MM.1S (cell line): Measurements from ENCODE around the gene ZNF282.

Experiments
- DNase-seq: peaks from one replicate; pipeline ENCODE4 v3.0.0-alpha.2; 2015
- H2AFZ ChIP-seq: fragments of 300-600 bp; sonication (generic); 2 replicates; pipeline ENCODE4 v1.6.0; 2016; ENCODE audit warnings: antibody characterized with exemption, low read length
- H3F3A ChIP-seq: fragments of 300-600 bp; sonication (generic); 2 replicates; pipeline ENCODE4 v1.6.1; 2016; ENCODE audit warnings: mild to moderate bottlenecking, antibody characterized with exemption, low read length, moderate library complexity, mixed read lengths; ENCODE audit not compliant: insufficient read depth
- H3K27ac ChIP-seq: fragments of 300-600 bp; sonication (generic); 2 replicates; pipeline ENCODE4 v1.5.1; 2016; ENCODE audit warnings: mild to moderate bottlenecking, low read length
- H3K27me3 ChIP-seq: fragments of 300-600 bp; sonication (generic); replicated peaks from 2 replicates; pipeline ENCODE4 v1.6.0; 2016; ENCODE audit warnings: low read length; ENCODE audit not compliant: insufficient read depth
- H3K36me3 ChIP-seq: fragments of 300-600 bp; sonication (generic); replicated peaks from 2 replicates; pipeline ENCODE4 v1.6.1; 2016; ENCODE audit warnings: mild to moderate bottlenecking, low read length, mixed read lengths; ENCODE audit not compliant: insufficient read depth
- H3K4me1 ChIP-seq: fragments of 300-600 bp; sonication (generic); 2 replicates; pipeline ENCODE4 v1.6.1; 2016; ENCODE audit warnings: low read length, mixed read lengths
- H3K4me2 ChIP-seq: fragments of 300-600 bp; sonication (generic); 2 replicates; pipeline ENCODE4 v1.6.0; 2016; ENCODE audit warnings: low read depth, low read length
- H3K4me3 ChIP-seq: fragments of 300-600 bp; sonication (generic); 2 replicates; pipeline ENCODE4 v1.5.1; 2016; ENCODE audit warnings: low read length, mixed read lengths
- H3K79me2 ChIP-seq: fragments of 300-600 bp; sonication (generic); 2 replicates; pipeline ENCODE4 v1.6.1; 2016; ENCODE audit warnings: mixed run types, low read length, mixed read lengths
- H3K9ac ChIP-seq: fragments of 300-600 bp; sonication (generic); 2 replicates; pipeline ENCODE4 v1.6.1; 2016; ENCODE audit warnings: low read length, mixed read lengths
- H3K9me2 ChIP-seq: fragments of 300-600 bp; sonication (generic); replicated peaks from 2 replicates; pipeline ENCODE4 v1.6.1; 2016; ENCODE audit warnings: mild to moderate bottlenecking, low read length, mixed read lengths; ENCODE audit not compliant: insufficient read depth
- H3K9me3 ChIP-seq: fragments of 300-600 bp; sonication (generic); replicated peaks from 2 replicates; pipeline ENCODE4 v1.6.1; 2016; ENCODE audit warnings: mild to moderate bottlenecking, low read length, mixed read lengths; ENCODE audit not compliant: insufficient read depth
- H4K20me1 ChIP-seq: fragments of 300-600 bp; sonication (generic); 2 replicates; pipeline ENCODE4 v1.6.1; 2016; ENCODE audit warnings: mild to moderate bottlenecking, low read length, moderate library complexity, mixed read lengths; ENCODE audit not compliant: insufficient read depth
- EZH2 ChIP-seq: fragments of 300-600 bp; sonication (generic); optimal IDR thresholded peaks from 2 replicates; pipeline ENCODE3; 2017; ENCODE audit warnings: low read depth, mild to moderate bottlenecking, antibody characterized with exemption, low read length, mixed read lengths
- EZH2phosphoT487 ChIP-seq: fragments of 300-600 bp; sonication (generic); IDR thresholded peaks from 2 replicates; pipeline ENCODE4 v1.6.1; 2018; ENCODE audit warnings: antibody characterized with exemption, low read length
- TF ChIP-seq, protein P1 (sequence below): fragments of 300-600 bp; sonication (generic); IDR thresholded peaks from 2 replicates; pipeline ENCODE4 v1.5.1; 2016; ENCODE audit warnings: antibody characterized with exemption, low read length, mixed read lengths

Gene ZNF282

DNA sequence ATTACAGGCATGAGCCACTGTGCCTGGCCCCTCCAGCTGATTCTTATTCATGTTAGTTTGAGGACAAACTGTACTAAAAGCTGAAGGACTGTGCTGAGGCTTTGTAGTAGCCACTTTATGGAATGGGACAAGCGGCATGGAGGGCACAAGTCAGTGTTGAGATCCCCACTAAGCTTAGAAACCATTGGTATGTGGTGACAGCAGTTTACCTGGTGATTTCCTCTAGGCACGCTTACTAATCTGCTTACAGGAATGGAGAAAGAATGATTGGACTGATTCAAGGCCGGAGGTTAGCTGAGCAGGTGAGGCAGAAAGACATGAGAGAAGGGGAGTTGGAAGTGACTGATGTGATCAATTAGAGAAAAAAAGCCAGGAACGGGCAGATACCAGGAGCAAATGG, 44.4 kb upstream of the ZNF282 start:
- Histone ChIP-seq H3K36me3 (no peaks in the 10 kb centered on the region; the same call in 1 of the 2 replicates), H3K9ac (no peak overlapping the region), H3K9me2 (no peaks in the 10 kb centered on the region), H3K4me3 (no peak overlapping the region), H4K20me1 (no peaks in the 10 kb centered on the region), H3K4me2 (no peak overlapping the region), H3K27me3 (no peaks in the 10 kb centered on the region), H3F3A (peaks cover 18% of the 10 kb centered on the region), H2AFZ (no peak overlapping the region), H3K79me2 (peaks cover 75% of the 10 kb centered on the region), H3K9me3 (no peaks in the 10 kb centered on the region), H3K4me1 (no peaks in the 10 kb centered on the region), H3K27ac (no peak overlapping the region)
- TF ChIP-seq EZH2phosphoT487 (no peak), EZH2 (no peak)
- TF ChIP-seq, protein P1, sequence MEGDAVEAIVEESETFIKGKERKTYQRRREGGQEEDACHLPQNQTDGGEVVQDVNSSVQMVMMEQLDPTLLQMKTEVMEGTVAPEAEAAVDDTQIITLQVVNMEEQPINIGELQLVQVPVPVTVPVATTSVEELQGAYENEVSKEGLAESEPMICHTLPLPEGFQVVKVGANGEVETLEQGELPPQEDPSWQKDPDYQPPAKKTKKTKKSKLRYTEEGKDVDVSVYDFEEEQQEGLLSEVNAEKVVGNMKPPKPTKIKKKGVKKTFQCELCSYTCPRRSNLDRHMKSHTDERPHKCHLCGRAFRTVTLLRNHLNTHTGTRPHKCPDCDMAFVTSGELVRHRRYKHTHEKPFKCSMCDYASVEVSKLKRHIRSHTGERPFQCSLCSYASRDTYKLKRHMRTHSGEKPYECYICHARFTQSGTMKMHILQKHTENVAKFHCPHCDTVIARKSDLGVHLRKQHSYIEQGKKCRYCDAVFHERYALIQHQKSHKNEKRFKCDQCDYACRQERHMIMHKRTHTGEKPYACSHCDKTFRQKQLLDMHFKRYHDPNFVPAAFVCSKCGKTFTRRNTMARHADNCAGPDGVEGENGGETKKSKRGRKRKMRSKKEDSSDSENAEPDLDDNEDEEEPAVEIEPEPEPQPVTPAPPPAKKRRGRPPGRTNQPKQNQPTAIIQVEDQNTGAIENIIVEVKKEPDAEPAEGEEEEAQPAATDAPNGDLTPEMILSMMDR: no peak
- DNase-seq: no peak

DNA sequence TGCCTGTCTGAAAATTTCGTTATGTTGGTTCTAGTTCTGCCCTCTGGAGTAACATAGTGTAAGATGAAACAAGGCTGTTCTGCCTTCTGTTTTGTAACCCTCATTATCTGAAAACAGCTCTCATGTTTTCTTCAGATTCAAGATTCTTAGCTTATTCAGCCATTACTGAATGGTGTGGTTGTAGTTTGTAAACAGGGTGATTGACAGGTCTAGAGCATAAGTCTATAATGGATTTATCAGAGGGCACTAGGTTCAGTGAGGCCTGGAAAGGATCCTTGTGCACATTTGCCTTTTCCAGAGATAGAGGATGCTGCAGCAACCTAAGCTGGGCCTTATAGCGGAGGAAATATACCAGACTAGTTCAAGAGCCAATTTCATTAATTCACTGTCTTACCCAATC, 42.0 kb upstream of the ZNF282 start:
- H3K9me3 ChIP-seq: no peaks in the 10 kb centered on the region
- H3K27ac ChIP-seq: no peak overlapping the region
- H3K9ac ChIP-seq: no peak overlapping the region
- H3K4me2 ChIP-seq: no peak overlapping the region
- no peaks in the 10 kb centered on the region for H4K20me1 ChIP-seq
- no peaks in the 10 kb centered on the region for H3K27me3 ChIP-seq
- peaks cover 77% of the 10 kb centered on the region for H3K79me2 ChIP-seq
- H3K9me2 ChIP-seq: no peaks in the 10 kb centered on the region
- DNase-seq: no peak
- no peak for TF ChIP-seq EZH2phosphoT487
- TF ChIP-seq EZH2: no peak
- TF ChIP-seq, protein P1: no peak
- H3F3A ChIP-seq: no peaks in the 10 kb centered on the region
- no peak overlapping the region for H3K4me3 ChIP-seq
- H3K36me3 ChIP-seq: no peaks in the 10 kb centered on the region; the same call in 1 of the 2 replicates
- no peaks in the 10 kb centered on the region for H3K4me1 ChIP-seq
- H2AFZ ChIP-seq: no peak overlapping the region

DNA sequence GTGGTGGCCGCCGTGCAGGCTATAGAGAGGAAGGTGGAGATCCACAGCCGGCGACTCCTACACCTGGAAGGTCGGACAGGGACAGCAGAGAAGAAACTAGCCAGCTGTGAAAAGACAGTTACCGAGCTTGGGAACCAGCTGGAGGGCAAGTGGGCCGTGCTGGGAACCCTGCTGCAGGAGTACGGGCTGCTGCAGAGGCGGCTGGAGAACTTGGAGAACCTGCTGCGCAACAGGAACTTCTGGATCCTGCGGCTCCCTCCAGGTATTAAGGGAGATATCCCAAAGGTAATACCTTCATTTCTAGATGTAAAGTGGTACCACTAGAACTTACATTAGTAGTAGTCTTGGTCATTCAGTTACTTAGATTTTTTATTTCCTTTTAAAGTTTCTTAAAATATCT, 41.3 kb upstream of the ZNF282 start:
- Histone ChIP-seq H3K27ac (no peak overlapping the region), H3K36me3 (no peaks in the 10 kb centered on the region; the same call in 1 of the 2 replicates), H2AFZ (no peak overlapping the region), H3F3A (no peaks in the 10 kb centered on the region), H3K4me1 (no peaks in the 10 kb centered on the region), H3K9me2 (no peaks in the 10 kb centered on the region), H3K27me3 (no peaks in the 10 kb centered on the region), H3K9ac (no peak overlapping the region), H4K20me1 (no peaks in the 10 kb centered on the region), H3K4me2 (no peak overlapping the region), H3K79me2 (peaks cover 72% of the 10 kb centered on the region), H3K9me3 (no peaks in the 10 kb centered on the region), H3K4me3 (no peak overlapping the region)
- TF ChIP-seq EZH2 (no peak), EZH2phosphoT487 (no peak)
- TF ChIP-seq, protein P1: no peak
- DNase-seq: no peak
